HS-5 (cell line): ENCODE results near the gene LYPLA2.

Experiments used
- DNase-seq: peaks from one replicate; pipeline ENCODE4 v3.0.0-alpha.2; 2012; ENCODE audit warnings: low read depth

LYPLA2 gene

DNA sequence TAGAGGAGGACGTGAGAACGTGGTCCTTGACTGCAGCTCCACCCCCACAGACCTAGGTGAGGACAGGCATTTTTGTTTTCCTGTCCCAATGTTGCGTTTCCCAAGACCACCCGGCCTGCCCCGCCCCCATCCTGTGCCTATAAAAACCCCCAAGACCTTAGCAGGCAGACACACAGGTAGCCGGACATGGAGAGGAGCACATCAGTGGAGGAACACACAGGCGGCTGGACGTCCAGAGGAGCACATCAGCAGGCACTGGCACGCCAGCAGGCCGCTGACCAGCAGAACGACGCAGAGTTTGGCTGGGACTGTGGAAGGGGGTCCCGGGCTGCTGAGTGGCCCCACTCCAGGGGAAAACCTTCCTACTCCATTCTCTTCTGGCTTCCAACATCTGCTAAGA, 47.0 kb downstream of the LYPLA2 start:
- no peak for DNase-seq

DNA sequence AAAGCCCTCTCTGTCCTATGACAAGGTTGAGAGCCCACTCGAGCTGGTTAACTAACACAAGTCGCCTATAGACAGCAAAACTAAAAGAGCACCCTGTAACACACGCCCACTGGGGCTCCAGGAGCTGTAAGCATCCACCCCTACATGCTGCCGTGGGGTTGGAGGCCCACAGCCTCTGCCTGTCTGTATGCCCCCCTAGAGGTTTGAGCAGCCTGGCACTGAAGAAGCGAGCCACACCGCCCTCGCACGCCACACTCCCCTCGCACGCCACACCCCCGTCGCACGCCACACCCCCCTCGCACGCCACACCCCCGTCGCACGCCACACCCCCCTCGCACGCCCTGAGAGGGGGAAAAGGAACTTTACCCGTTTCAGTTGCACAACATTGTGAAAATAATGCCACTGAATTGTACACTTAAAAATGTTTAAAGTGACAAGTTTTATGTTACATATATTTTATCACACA, 47.5 kb downstream of the LYPLA2 start:
- no peak for DNase-seq

DNA sequence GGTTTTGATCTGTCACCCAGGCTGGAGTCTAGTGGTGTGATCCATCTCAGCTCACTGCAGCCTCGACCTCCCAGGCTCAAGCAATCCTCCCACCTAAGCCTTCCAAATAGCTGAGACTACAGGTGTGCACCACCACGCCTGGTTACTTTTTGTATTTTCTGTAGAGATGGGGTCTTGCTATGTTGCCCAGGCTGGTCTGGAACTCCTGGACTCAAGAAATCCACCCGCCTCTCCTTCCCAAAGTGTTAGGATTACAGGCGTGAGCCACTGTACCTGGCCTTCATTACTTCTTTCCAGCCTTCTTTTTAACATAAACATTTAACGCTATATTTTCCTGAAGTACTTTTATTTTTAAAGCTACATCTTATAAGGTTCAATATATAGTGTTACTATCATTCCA, 52.7 kb downstream of the LYPLA2 start:
- no peak for DNase-seq
